Neural cell (in vitro differentiated cells): Measurements from ENCODE around the gene ACSM6. TPM values are rescaled to one million over a fixed set of nuclear protein-coding genes. Genes with fewer than 3 reads are reported as not detected.

Source experiments
- H2AFZ ChIP-seq: fragments of 200-600, 300-800 bp; sonication (generic), shearing (Covaris generic); 2 replicates; pipeline ENCODE4 v1.6.0; 2014; ENCODE audit warnings: low read depth, mild to moderate bottlenecking, antibody characterized with exemption, low read length, moderate library complexity
- H3F3A ChIP-seq: fragments of 200-600 bp; shearing (Covaris generic); 2 replicates; pipeline ENCODE4 v1.6.1; 2016; ENCODE audit warnings: mild to moderate bottlenecking, moderate library complexity, mixed read lengths, antibody characterized with exemption, low read length; ENCODE audit not compliant: insufficient read depth, poor library complexity, severe bottlenecking
- H3K27ac ChIP-seq: fragments of 200-600, 300-800 bp; sonication (generic), shearing (Covaris generic); 2 replicates; pipeline ENCODE4 v1.5.1; 2014; ENCODE audit warnings: mild to moderate bottlenecking, low read length, moderate library complexity
- H3K27me3 ChIP-seq: fragments of 300-800, 200-600 bp; sonication (generic), shearing (Covaris generic); 2 replicates; pipeline ENCODE4 v1.6.0; 2014; ENCODE audit warnings: mild to moderate bottlenecking, low read depth, low read length, moderate library complexity; ENCODE audit not compliant: insufficient read depth
- H3K36me3 ChIP-seq: fragments of 300-800, 200-600 bp; sonication (generic), shearing (Covaris generic); 2 replicates; pipeline ENCODE4 v1.5.1; 2014; ENCODE audit warnings: mild to moderate bottlenecking, antibody characterized with exemption, low read length, moderate library complexity; ENCODE audit not compliant: insufficient read depth
- H3K4me2 ChIP-seq: fragments of 300-800, 200-600 bp; sonication (generic), shearing (Covaris generic); 2 replicates; pipeline ENCODE4 v1.6.0; 2014; ENCODE audit warnings: mild to moderate bottlenecking, low read length
- H3K4me3 ChIP-seq: fragments of 300-800, 200-600 bp; sonication (generic), shearing (Covaris generic); 2 replicates; pipeline ENCODE4 v1.5.1; 2014; ENCODE audit warnings: mild to moderate bottlenecking, low read length, moderate library complexity
- H3K79me2 ChIP-seq: fragments of 200-600 bp; shearing (Covaris generic); replicated peaks from 2 replicates; pipeline ENCODE4 v1.6.0; 2014; ENCODE audit warnings: mild to moderate bottlenecking, low read length, moderate library complexity; ENCODE audit not compliant: insufficient read depth
- H3K9ac ChIP-seq: fragments of 300-800, 200-600 bp; sonication (generic), shearing (Covaris generic); 2 replicates; pipeline ENCODE4 v1.6.1; 2016; ENCODE audit warnings: mild to moderate bottlenecking, low read length, mixed read lengths
- H3K9me2 ChIP-seq: fragments of 200-600 bp; shearing (Covaris generic); 2 replicates; pipeline ENCODE4 v1.6.1; 2016; ENCODE audit warnings: mild to moderate bottlenecking, low read length, mixed read lengths; ENCODE audit not compliant: insufficient read depth
- H3K9me3 ChIP-seq: fragments of 200-600, 300-800 bp; sonication (generic), shearing (Covaris generic); 2 replicates; pipeline ENCODE4 v1.6.1; 2016; ENCODE audit warnings: mild to moderate bottlenecking, mixed run types, low read length, moderate library complexity, mixed read lengths
- H4K20me1 ChIP-seq: fragments of 200-600 bp; shearing (Covaris generic); 2 replicates; pipeline ENCODE4 v1.6.1; 2016; ENCODE audit warnings: mild to moderate bottlenecking, mixed run types; ENCODE audit not compliant: insufficient read depth
- EP300 ChIP-seq: fragments of 450-650 bp; conservative IDR thresholded peaks from 2 replicates; pipeline ENCODE4 v1.6.1; 2014; ENCODE audit warnings: antibody characterized with exemption, mild to moderate bottlenecking, moderate library complexity; ENCODE audit not compliant: poor library complexity, severe bottlenecking
- EZH2 ChIP-seq: fragments of 200-600, 300-800 bp; shearing (Covaris generic), sonication (generic); IDR thresholded peaks from 2 replicates; pipeline ENCODE4 v1.6.1; 2014; ENCODE audit warnings: antibody characterized with exemption, low read length, borderline replicate concordance, mild to moderate bottlenecking; ENCODE audit not compliant: insufficient read depth, poor library complexity, severe bottlenecking
- MXI1 ChIP-seq: fragments of 450-650 bp; conservative IDR thresholded peaks from 2 replicates; pipeline ENCODE4 v1.6.1; 2014; ENCODE audit warnings: antibody characterized with exemption, mild to moderate bottlenecking; ENCODE audit not compliant: poor library complexity, severe bottlenecking
- POLR2AphosphoS5 ChIP-seq: IDR thresholded peaks from 2 replicates; pipeline ENCODE4 v1.6.1; 2012
- RAD21 ChIP-seq: fragments of 450-650 bp; conservative IDR thresholded peaks from 2 replicates; pipeline ENCODE4 v1.6.1; 2014; ENCODE audit warnings: antibody characterized with exemption, mild to moderate bottlenecking, moderate library complexity
- SMC3 ChIP-seq: fragments of 450-650 bp; conservative IDR thresholded peaks from 2 replicates; pipeline ENCODE4 v1.6.1; 2014; ENCODE audit warnings: antibody characterized with exemption, mild to moderate bottlenecking, moderate library complexity; ENCODE audit not compliant: poor library complexity
- TAF1 ChIP-seq: IDR thresholded peaks from 2 replicates; pipeline ENCODE4 v1.6.1; 2012; ENCODE audit warnings: low read depth
- polyA plus RNA-seq: library from polyadenylated mRNA; depleted of rRNA; stranded (reverse); fragments of >200 nt; gene quantifications from 2 replicates; pipeline ENCODE4 v1.2.3, GENCODE V29; 2014
- TF ChIP-seq, protein P1 (sequence below): IDR thresholded peaks from 2 replicates; pipeline ENCODE4 v1.6.1; 2012; ENCODE audit warnings: borderline replicate concordance
- TF ChIP-seq, protein P2 (sequence below): fragments of 450-650 bp; IDR thresholded peaks from 2 replicates; pipeline ENCODE4 v1.5.1; 2014; ENCODE audit warnings: antibody characterized with exemption, mild to moderate bottlenecking, moderate library complexity; ENCODE audit not compliant: poor library complexity, severe bottlenecking

ACSM6 gene
- polyA plus RNA-seq, 1 donor from 2014 or later = not detected

DNA sequence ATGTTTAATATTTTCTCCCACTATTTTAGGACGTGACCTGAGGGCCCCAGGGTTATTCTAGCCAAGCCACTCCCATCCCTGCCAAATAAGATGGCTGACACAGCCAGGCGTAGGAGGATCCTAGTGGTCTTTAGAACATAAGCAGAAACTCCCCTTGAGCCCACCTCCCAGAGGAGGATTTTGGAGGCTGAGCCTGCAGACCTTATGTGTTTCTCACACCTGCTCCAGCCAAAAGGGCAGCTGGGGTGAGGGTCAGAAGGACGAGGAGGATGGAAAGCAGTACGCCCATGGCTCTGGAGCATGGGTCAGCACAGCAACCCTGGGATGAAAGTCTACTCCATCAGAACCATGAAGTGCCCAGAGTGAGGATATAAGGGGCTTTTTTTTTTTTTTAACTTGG, 56.8 kb downstream of the ACSM6 start (continued):
- TF ChIP-seq, protein P1, sequence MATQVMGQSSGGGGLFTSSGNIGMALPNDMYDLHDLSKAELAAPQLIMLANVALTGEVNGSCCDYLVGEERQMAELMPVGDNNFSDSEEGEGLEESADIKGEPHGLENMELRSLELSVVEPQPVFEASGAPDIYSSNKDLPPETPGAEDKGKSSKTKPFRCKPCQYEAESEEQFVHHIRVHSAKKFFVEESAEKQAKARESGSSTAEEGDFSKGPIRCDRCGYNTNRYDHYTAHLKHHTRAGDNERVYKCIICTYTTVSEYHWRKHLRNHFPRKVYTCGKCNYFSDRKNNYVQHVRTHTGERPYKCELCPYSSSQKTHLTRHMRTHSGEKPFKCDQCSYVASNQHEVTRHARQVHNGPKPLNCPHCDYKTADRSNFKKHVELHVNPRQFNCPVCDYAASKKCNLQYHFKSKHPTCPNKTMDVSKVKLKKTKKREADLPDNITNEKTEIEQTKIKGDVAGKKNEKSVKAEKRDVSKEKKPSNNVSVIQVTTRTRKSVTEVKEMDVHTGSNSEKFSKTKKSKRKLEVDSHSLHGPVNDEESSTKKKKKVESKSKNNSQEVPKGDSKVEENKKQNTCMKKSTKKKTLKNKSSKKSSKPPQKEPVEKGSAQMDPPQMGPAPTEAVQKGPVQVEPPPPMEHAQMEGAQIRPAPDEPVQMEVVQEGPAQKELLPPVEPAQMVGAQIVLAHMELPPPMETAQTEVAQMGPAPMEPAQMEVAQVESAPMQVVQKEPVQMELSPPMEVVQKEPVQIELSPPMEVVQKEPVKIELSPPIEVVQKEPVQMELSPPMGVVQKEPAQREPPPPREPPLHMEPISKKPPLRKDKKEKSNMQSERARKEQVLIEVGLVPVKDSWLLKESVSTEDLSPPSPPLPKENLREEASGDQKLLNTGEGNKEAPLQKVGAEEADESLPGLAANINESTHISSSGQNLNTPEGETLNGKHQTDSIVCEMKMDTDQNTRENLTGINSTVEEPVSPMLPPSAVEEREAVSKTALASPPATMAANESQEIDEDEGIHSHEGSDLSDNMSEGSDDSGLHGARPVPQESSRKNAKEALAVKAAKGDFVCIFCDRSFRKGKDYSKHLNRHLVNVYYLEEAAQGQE = no peak

DNA sequence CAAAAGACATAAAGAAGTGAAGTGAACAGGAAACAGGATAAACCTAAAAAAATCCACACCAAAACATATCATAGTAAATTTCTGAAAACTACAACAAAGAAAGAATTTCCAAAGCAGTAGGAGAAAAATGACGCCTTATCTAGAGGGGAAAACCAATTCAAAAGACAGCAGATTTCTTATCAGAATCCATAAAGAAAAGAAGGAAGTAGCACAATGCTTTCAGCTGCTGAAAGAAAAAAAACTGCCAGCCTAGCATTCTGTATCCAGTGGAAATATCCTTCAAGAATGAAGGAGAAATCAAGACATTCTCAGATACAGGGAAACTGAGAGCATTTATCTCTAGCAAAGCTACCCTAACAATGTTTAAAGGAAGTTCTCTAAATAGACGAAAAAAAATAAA, 59.0 kb downstream of the ACSM6 start:
- H3K9me2 ChIP-seq = no peaks in the 10 kb centered on the region
- H3K9ac ChIP-seq = no peak overlapping the region
- H2AFZ ChIP-seq = no peak overlapping the region
- no peaks in the 10 kb centered on the region for H3K27me3 ChIP-seq
- no peaks in the 10 kb centered on the region for H3K36me3 ChIP-seq
- no peak overlapping the region for H3K4me2 ChIP-seq
- H3K27ac ChIP-seq = no peak overlapping the region
- no peaks in the 10 kb centered on the region for H4K20me1 ChIP-seq
- no peak overlapping the region for H3K4me3 ChIP-seq
- no peaks in the 10 kb centered on the region for H3F3A ChIP-seq
- no peak for TF ChIP-seq RAD21
- no peak for TF ChIP-seq SMC3
- TF ChIP-seq, protein P1 = no peak
- no peak for TF ChIP-seq POLR2AphosphoS5
- TF ChIP-seq MXI1 = no peak
- TF ChIP-seq EP300 = no peak
- TF ChIP-seq, protein P2, sequence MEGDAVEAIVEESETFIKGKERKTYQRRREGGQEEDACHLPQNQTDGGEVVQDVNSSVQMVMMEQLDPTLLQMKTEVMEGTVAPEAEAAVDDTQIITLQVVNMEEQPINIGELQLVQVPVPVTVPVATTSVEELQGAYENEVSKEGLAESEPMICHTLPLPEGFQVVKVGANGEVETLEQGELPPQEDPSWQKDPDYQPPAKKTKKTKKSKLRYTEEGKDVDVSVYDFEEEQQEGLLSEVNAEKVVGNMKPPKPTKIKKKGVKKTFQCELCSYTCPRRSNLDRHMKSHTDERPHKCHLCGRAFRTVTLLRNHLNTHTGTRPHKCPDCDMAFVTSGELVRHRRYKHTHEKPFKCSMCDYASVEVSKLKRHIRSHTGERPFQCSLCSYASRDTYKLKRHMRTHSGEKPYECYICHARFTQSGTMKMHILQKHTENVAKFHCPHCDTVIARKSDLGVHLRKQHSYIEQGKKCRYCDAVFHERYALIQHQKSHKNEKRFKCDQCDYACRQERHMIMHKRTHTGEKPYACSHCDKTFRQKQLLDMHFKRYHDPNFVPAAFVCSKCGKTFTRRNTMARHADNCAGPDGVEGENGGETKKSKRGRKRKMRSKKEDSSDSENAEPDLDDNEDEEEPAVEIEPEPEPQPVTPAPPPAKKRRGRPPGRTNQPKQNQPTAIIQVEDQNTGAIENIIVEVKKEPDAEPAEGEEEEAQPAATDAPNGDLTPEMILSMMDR = no peak
- TF ChIP-seq TAF1 = no peak
- no peak for TF ChIP-seq EZH2
- no peaks in the 10 kb centered on the region for H3K79me2 ChIP-seq
- H3K9me3 ChIP-seq = no peaks in the 10 kb centered on the region
